ENCODE measurements around the gene SCAPER. TPM values are rescaled to one million over a fixed set of nuclear protein-coding genes. Genes with fewer than 3 reads are reported as not detected.

Gene SCAPER
- total and polyA plus RNA-seq, 12 donors = 6.9 to 48.1 (median 39.5) TPM

DNA sequence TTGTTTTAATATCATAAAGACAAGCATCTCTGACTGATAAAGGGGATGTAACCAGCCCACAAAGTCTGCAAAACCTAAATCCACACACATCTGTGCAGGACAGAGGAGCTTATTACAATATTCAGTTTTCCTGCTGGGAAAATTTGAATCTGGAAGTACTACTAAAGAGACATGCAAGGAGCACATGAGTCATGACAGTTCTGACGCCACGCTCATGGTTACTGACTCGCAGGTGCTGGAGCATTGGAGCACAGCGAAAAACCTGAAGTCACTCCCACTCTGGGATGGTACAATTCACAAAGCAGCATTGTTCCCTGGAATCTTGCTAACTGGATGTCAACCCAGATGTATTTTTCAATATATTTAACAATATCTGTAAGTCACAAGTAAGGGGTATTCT, 576.2 kb downstream of the SCAPER start:
- WGBS, 2 donors = 82 to 83% methylated on average over 4 of the region's 4 CpGs
- intact Hi-C loops (cut with DNase I) = loop anchor here in 4 of 10 donors (5.0 kb wide), 3 partner anchors 92 to 142 kb away; no protein-coding TSS in a partner anchor
- Histone ChIP-seq H3K36me3 (no peaks in the 10 kb centered on the region), H3K27me3 (peaks cover 4 to 78% (median 31%) of the 10 kb centered on the region in 7 donors), H3K4me3 (no peak overlapping the region), H3K27ac (no peak overlapping the region), H3K9me3 (no peaks in the 10 kb centered on the region), H3K4me1 (peaks cover 0 to 15% (median 4%) of the 10 kb centered on the region in 9 donors)
- TF ChIP-seq CTCF (IDR thresholded peaks at IDR 0.05) = no peak
- DNase-seq = no peak
- no peak for ATAC-seq

DNA sequence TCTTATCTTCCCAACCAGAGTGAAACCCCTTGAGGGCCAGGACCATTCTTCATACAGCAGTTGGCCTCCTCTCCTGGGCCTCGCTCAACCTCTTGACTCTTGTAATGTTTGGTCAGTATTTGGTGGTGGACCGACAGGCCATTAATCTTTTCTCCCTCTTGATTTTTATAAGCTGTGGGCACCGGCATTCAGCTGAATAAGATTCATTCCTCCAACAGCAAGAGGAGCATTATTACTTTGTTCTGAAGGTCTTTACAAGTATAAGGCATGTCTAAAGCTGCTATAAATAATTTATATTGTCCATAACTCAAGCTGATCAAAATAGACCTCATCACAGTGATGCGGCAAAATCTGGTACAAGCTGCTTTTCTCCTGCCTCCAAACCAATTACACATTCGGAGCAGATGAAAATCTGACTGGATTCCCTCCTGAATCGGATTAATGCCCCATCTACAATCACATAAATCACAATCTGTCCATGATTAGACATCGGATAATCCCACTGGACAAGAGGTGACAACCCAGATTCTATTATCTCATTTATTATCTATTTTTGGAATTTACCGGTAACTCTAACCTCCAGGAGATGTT, 576.9 kb downstream of the SCAPER start:
- Histone ChIP-seq H3K27ac (peak overlapping the region in 3 of 10 donors; percentile 22 to 59 (median 27)), H3K4me1 (peaks cover 0 to 15% (median 4%) of the 10 kb centered on the region in 9 donors), H3K36me3 (no peaks in the 10 kb centered on the region), H3K9me3 (no peaks in the 10 kb centered on the region), H3K4me3 (no peak overlapping the region), H3K27me3 (peaks cover 0 to 78% (median 29%) of the 10 kb centered on the region in 7 donors)
- TF ChIP-seq CTCF (IDR thresholded peaks at IDR 0.05) = no peak
- ATAC-seq = no peak
- WGBS, 2 donors = 91 to 93% methylated on average over 8 of the region's 8 CpGs
- intact Hi-C loops (cut with DNase I) = loop anchor here in 4 of 10 donors (5.0 kb wide), 3 partner anchors 91 to 141 kb away; no protein-coding TSS in a partner anchor
- no peak for DNase-seq

DNA sequence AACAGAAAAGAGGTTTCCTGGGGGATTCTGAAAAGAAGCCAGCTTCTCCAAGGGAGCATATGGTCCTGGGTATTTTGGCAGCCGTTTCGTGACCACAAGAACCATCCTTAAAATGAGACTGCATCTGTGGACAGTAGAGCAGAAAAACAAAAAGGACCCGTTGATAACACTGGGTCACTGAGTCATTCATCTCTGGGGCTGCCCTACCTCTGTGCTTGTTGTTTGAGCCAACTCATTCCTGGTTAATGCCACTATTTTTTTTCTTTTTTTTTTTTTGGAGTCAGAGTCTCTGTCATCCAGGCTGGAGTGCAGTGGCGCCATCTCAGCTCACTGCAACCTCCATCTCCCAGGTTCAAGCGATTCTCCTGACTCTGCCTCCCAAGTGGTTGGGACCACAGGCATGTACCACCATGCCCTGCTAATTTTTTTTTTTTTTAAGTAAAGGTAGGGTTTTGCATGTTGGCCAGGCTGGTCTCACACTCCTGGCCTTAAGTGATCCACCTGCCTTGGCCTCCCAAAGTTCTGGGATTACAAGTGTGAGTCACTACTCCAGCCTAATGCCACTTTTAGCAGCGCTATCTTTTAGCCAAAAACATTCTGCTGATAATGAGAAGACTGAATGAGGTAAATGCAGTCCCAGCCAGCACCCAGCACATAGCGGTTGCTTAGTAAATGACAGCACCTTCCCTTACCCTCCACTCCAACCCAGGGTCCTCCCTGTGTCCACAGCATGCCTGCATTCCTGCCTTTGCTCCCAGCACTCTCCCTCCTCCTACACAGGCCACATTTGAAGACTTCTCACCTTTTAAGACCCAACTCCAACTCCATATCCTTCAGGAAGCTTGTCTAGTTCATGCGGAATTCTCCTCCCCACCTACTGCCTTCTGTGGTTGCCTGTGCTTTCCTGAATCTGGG, 577.7 kb downstream of the SCAPER start:
- Histone ChIP-seq H3K4me3 (no peak overlapping the region), H3K27me3 (peaks cover 0 to 78% (median 23%) of the 10 kb centered on the region in 7 donors), H3K4me1 (peaks cover 0 to 15% (median 4%) of the 10 kb centered on the region in 9 donors), H3K36me3 (no peaks in the 10 kb centered on the region), H3K27ac (peak overlapping the region in 4 of 10 donors; percentile 22 to 59 (median 35)), H3K9me3 (no peaks in the 10 kb centered on the region)
- WGBS, 2 donors = 69 to 75% methylated on average over 8 of the region's 8 CpGs
- no peak for TF ChIP-seq CTCF (IDR thresholded peaks at IDR 0.05)
- intact Hi-C loops (cut with DNase I) = loop anchor here in 4 of 10 donors (5.0 kb wide), 3 partner anchors 90 to 140 kb away; no protein-coding TSS in a partner anchor
- DNase-seq (no peak), ATAC-seq (peak in 7 of 8 donors; percentile 56 to 93 (median 91))

DNA sequence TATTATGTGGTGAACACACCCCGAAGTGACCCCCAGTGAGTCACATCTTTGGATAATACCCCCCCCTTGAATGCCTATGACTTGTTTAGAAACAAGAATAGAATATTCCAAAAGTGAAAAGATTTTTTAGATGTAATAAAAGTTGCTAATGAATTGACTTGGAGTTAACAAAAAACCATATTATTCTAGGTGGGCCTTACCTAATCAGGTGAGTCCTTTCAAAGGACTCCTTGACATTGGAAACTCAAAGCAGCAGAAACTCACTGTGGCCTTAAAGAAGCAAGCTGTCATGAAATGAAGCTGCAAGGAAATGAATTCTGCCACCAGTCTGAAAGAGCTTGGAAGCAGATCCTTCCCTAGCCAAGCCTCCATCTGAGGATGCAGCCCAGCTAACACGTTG, 579.4 kb downstream of the SCAPER start:
- ATAC-seq (no peak), DNase-seq (no peak)
- Histone ChIP-seq H3K36me3 (no peaks in the 10 kb centered on the region), H3K4me3 (no peak overlapping the region), H3K27ac (no peak overlapping the region), H3K27me3 (peaks cover 0 to 87% (median 16%) of the 10 kb centered on the region in 7 donors), H3K9me3 (no peaks in the 10 kb centered on the region), H3K4me1 (peaks cover 0 to 21% (median 4%) of the 10 kb centered on the region in 9 donors)
- intact Hi-C loops (cut with DNase I) = loop anchor here in 4 of 10 donors (5.0 kb wide), 3 partner anchors 88 to 138 kb away; no protein-coding TSS in a partner anchor
- TF ChIP-seq CTCF (IDR thresholded peaks at IDR 0.05) = no peak
- WGBS, 2 donors = 70 to 76% methylated on average over 2 of the region's 2 CpGs

Data from heart right ventricle (tissue), 16 donors.